Glomerular visceral epithelial cell (primary cell): ENCODE measurements around the gene FAAH.
"Not testable (repeated sequence)": the region's sequence is repeated elsewhere in the genome, so short reads cannot be mapped to it uniquely, and the experiment has no call there.

Source experiments
- DNase-seq: peaks from one replicate; pipeline ENCODE4 v3.0.0-alpha.2; 2016; ENCODE audit errors: extremely low spot score

The FAAH gene

DNA sequence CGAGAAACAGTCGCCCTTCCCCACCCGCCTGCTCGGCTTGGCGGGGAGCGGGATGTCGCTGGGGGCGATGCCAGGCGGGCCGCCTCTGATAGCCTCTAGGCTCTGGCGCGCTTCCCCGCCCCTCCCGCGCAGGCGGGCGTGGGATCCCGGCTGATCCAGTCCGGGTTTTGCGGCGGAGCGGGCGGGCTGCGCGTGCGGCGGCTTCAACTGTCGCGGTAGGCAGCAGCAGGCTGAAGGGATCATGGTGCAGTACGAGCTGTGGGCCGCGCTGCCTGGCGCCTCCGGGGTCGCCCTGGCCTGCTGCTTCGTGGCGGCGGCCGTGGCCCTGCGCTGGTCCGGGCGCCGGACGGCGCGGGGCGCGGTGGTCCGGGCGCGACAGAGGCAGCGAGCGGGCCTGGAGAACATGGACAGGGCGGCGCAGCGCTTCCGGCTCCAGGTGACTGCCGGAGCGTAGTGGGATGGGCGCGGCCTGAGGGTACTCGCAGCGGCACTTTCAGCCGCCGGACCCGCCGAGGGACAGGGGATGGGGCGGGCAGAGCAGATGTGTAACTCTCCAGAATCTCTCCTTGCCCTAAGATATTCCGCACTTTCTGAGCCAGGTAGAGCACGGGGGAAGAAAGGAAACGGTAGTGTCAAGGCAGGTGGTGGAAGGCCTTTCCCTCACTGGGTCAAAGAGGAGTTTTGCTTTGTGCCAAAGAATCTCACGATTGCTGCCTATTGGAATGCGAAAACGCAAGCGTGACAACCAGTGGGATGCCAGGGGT lies at the start of gene FAAH:
TSS of gene FAAH (plus strand) at position 210 of the 764 bp plus-strand sequence. CDS start at position 242, 32 bp downstream.
- peak; percentile 48 for DNase-seq

DNA sequence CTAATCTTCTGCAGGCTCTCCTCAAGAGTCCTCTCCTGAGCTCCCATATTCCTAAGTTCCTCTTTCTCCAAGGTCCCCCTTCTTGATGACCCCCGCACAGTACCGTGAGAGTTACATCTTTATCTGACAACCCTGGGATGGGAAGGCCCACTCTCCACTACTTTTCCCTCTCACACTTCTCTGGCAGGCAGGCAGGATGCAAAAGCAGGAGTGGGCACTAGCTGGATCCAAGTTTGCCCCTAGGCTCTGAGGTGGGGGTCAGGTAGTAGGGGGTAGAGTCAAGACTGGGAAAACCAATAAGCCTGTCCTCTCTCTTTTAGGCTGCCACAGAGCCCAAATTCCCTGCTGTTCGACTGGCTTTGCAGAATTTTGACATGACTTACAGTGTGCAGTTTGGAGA lies 49.6 kb upstream of the FAAH start:
- DNase-seq = no peak

DNA sequence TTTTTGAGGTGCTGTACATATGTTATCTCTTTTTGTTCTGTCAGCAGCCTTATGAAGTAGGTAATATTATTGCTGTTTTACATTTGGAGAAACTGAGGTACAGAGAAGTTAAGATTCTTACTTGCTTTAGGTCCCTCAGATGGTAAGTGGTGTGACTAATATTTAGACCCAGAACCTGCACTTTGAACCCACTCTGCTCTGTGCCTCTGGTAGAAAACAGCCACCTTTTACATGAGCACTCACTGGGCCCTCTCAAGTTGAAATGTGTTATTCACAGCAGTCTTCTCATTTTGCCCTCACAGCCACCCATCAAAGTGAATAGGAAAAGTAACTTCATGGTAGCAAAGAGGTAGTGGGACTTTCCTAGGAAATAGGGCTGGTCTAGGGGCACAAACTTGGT lies 48.8 kb upstream of the FAAH start:
- DNase-seq = no peak

DNA sequence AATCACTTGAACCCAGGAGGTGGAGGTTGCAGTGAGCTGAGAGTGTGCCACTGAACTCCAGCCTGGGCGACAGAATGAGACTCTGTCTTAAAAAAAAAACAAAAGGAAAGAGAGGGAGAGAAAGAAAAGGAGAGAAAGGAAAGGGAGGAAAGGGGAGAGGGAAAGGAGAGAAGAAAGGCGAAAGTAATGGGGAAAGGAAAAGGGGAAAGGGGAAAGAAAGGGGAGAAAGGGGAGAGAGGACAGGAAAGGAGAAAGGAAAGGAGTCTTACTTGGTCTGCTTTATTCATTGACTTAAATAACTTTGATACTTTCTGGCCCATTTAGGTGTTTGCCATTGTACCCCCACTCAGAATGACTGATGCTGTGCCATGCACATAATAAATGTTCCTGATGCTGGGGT lies 41.8 kb upstream of the FAAH start:
- DNase-seq = no peak

DNA sequence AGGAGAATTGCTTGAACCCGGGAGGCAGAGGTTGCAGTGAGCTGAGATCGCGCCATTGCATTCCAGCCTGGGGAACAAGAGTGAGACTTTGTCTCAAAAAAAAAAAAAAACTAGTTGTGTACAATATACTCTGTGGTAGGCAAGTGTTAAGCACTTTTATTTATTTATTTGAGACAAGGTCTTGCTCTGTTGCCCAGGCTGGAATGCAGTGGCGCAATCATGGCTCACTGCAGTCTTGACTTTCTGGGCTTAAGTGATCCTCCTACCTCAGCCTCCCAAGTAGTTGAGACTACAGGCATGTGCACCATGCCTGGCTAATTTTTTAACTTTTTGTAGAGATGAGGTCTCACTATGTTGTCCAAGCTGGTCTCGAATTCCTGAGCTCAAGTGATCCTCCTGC lies 38.2 kb upstream of the FAAH start:
- not testable (repeated sequence) for DNase-seq

DNA sequence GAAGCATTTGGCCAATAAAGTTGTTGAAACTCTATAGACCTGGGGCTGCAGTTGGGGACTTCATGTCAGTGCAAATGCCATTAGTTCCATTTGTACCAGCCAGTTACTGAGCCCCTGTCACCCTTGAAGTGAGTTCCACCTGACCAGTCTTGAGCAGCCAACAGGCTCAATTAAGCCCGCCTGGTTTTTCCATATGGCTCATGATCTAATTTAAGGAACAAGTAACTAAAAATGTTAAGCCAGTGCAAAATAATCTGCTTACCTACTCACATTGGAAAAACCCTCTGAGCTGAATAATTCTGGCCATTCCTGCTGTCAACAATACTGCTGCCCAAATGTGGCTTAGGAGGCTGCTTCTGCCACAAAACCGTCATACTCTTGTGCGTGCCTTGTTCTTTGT lies 32.0 kb upstream of the FAAH start:
- no peak for DNase-seq

DNA sequence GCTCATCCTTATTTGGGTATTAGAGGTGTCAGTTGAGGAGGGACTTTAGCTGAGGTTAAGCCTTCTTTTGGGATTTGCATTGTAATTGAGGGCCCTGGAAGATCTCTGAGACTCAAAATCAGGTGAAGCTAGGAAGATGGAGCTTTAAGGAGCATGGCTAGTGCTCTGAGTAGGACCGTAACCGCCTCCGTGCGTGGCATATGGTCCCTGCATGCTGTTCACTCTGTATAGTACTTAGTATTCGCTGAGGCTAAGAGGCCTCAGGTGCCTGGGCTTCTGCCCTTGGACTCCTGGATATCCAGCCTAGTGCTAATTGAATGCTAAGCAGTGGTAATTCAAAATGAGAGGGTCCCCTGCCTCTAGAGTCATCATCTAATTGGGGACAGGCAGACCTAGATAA lies 31.0 kb upstream of the FAAH start:
- DNase-seq = no peak

DNA sequence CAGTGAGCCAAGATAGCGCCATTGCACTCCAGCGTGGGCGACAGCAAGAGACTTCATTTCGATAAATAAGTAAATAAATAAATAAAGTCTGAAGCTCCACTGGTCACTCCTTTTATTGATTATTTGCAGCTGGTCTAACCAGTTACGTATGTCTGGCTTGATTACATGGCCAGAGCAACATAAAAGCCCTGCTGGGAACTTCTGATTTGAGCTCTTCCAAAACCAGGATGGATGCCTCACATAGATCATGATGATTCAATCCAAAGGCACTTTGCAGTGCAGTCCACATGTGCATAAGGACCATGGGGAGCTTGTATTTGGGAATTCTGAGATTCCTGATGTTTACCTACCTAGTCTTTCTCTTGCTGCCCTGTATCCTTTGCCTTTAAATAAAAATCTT lies 29.5 kb upstream of the FAAH start:
- DNase-seq = no peak

DNA sequence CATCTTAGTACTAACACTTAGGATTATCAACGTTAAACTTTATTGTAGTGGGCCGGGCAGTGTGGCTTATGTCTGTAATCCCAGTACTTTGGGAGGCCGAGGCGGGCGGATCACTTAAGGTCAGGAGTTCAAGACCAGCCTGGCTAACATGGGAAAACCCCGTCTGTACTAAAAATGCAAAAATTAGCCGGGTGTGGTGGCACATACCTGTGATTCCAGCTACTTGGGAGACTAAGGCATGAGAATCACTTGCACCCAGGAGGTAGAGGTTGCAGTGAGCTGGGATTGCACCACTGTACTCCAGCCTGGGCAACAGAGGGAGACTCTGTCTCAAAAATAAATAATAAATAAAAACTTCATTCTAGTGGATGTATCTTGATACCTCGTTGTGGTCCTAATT lies 28.3 kb upstream of the FAAH start:
- not testable (repeated sequence) for DNase-seq

DNA sequence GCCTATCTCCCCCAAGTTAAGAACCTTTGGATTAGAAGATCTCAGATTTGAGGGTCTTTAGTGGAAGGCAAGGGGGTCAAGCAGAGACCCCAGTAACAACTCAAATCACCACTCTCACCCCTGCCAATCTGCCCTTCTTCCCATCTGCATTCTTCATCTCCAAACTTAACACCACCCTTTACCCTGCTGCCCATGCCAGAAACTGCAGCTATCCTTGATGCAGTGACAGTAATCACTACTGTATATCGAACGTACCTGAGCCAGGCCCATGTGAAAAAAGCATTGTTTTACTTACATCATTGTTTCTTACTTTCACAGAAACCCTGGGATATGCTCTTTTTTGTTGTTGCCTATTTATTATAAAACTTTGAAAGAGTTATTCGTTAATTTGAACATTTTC lies 27.0 kb upstream of the FAAH start:
- no peak for DNase-seq

DNA sequence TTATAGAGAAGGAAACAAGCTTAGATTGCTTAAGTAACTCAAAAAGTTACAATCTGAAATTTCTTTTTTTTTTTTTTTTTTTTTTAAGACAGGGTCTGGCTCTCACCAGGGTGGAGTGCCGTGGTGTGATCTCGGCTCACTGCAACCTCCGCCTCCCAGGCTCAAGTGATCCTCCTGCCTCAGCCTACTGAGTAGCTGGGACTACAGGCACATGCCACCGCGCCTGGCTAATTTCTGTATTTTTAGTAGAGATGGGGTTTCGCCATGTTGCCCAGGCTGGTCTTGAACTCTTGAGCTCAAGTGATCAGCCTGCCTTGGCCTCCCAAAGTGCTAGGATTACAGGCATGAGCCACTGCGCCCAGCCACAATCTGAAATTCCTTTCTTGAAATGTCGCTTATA lies 26.4 kb upstream of the FAAH start:
- not testable (repeated sequence) for DNase-seq

DNA sequence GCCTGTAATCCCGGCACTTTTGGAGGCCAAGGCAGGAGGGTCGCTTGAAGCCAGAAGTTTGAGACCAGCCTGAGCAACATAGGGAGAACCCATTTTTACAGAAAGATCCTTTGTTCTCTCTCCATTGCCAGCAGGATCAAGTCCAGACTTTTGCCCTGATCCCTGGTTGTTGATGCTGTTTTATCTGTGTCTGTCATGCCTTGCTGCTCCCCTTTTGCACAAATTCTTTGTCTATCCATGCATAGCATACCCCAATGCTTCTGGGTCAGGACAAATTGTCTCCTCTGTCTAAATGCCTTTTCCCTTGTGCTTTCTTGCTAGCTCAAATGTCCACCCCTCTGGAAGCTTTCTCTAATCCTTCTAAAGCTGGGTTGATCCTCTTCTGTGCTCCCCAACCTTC lies 25.3 kb upstream of the FAAH start:
- peak; percentile 25 for DNase-seq

DNA sequence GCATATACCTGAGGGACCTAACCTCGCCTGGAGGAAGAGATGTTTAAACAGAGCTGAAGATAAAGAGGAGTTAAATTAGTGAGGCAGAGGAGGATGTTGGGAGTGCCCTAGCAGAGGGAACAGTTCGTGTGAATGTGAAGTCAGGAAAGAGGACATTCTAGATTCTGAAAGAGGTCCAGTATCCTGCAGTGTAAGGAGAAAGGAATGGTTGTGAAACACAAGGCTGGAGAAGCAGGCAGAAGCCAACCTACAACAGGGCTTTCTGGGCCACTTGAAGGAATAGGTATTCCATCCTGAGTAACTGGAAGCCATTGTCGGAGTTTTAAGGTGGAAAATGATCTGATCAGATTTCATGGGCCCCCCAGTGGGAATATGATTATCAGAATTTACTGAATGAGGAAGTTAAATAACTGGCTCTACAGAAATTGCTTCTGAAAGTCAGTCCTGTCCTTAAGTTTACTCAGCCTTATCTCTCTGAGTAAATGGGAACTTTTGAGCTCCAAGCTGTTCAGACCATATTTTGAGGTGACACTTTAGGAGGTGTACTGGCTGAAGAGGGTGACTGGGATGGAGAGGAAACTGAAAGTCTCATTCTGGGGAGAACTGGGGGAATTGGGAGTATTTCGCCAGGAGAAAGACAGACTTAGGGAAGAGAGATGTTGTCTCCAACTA lies 24.4 kb upstream of the FAAH start:
- no peak for DNase-seq

DNA sequence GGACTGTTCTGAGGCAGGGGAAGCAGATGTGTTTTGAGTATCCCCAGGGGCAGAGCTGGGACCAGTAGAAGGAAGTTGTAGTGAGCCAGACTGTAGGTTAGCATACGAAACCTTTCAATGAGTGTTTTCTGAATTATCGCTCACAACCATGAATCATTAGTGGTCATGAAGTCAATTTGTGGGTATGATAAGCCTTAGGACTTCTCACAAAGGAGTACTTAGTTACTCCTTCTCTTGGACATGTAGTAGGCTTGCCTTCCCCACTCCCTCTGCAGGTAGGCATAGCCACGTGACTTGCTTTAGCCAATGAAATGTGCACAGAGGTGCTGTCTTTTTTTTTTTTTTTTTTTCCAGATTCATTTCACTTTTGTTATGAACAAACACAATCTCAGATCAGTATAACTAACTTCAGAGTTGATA lies 23.9 kb upstream of the FAAH start:
- DNase-seq = no peak

DNA sequence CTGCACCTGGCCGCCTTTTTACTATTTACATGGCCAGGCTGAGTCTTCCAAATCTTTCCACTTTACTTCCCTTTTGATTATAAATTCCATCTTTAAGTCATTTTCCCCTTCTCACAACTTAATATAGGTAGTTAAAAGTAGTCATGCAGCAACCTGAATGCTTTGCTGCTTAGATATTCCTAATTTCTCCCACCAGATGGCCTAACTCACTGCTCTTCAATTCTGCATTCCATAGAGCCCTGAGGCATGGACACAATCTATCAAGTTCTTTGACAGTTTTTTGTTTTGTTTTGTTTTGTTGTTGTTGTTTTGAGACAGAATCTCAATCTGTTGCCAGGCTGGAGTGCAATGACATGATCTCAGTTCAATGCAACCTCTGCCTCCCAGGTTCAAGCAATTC lies 21.7 kb upstream of the FAAH start:
- no peak for DNase-seq

DNA sequence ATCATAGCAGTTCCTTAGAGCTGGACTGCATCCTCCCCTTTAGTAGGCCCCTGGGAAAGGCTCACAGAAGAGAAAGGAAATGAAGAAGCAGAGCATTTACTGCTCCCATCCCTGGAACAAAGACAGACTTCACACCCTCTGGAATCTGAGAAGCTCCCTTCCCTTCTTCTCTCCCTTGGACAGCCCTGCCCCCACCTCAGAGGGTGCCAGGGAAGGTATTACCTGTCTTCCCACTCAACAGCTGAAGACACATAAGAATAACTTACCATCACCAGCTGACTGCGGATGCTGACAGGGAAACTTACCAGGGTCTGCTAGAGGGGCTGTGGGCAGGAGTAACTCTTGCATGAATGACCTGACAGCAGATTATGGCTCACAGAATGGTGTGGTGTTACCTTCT lies 14.1 kb upstream of the FAAH start:
- DNase-seq = no peak

DNA sequence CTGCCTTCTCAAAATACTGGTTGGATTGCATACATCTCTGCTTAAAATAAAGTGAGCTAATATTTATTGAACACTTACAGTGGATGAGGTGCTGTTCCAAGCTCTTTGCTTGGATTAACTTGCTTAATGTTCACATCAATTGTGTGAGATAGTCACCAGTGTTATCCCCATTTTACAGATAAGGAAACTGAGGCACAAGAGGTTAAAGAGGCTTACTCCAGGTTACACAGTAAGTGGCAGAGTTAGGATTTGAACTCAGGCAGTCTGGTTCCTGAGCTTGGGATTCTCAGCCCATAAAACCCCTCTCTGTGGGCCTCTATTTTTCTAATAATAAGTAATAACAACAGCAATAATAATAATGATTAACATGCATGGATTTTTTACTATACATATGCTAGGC lies 13.6 kb upstream of the FAAH start:
- DNase-seq = no peak

DNA sequence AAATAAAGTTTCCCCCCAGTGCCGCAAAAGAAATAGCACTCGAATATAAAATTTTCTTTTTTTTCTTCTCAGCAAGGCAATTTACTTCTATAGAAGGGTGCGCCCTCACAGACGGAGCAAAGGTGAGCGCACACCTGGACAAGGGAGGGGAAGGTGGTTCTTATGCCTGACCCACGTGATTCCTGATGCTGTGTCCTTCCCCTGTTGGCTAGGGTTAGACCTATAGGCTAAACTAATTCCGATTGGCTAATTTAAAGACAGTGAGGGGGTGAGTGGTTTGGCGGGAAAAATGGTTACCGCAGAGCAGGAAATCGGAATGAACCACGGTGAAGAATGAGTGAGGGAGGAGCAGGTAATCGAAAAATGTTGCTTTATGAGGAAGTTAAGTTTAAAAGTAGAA lies 607 bp upstream of the FAAH start:
- DNase-seq = no peak

DNA sequence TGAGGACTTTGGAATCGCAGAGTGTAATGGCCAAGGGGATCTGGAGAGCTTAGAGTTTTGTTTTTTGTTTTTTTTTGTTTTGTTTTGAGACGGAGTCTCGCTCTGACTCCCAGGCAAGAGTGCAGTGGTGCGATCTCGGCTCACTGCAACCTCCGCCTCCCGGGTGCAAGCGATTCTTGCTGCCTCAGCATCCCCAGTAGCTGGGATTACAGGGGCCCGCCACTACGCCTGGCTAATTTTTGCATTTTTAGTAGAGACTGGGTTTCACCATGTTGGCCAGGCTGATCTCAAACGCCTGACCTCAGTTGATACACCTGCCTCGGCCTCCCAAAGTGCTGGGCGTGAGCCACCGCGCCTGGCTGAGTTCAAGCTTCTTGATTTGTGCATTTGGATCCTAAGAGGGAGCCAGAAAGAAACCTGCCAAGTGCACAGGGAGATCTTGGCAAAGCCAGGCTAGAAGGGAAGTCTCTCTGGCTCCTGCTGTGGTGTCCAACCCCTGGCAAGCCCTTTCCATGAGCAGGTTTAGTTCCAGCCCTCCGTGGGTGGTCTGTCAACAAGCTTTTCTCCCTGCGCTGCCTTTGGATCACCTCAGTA lies 852 bp downstream of the FAAH start:
- no peak for DNase-seq

DNA sequence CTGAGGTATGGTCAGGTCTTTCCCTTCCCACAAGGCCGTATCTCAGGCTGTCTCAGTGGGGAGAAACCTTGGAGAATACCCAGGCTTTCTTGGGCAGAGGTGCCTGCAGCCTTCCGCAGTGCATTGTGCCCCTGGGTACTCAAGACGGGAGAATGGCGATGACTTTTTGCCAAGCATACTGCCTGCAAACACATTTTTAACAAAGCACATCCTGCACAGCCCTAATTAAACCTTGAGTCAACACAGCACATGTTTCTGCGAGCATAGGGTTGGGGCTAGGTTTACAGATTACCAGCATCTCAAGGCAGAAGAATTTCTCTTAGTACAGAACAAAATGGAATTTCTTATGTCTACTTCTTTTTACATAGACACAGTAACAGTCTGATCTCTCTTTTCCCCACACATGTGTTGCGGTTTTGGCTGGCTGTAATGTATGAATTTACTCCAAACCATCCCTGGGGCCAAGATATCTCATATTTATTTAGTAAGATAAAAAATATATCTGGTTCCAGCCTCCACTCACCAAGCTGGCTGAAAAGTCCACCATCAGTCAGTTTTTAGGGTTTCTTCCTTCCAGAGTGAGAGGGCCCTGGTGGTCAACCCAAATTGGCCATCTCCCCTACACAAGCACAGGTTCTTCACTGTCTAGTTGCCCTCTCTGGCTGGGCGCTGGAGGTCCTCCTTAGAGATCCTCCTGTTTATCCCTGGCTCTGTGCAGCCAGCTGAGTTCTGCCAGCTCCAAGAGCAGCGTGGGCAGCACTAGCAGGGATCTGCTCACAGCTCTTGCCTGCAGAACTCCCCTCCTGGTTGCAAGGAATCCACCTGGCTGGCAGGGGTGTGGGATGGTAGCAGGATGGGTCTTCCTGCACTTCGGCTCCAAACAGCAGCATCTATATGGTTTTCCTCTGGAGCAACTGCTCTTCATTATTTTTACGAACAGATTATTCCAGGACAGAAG lies 2.6 kb downstream of the FAAH start:
- DNase-seq = no peak

DNA sequence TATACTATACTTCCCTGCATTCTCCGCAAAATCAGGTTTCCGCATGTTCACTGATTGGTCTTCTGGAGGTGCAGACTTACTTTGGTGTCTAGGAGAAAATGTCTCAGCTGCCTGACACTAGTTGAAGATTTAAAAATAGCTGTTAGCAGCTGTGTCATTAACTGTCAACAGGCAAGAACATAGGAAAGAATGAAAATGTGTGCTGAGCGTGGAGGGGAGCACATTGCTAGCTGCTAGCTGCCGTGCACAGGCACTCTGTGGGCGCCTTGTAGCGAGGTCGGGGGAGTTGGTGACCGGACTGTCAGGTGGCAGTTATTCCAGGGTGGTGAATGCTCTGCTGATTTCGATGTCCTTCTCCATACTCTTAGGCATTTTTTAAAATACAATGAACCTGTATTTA lies 5.2 kb downstream of the FAAH start:
- no peak for DNase-seq

DNA sequence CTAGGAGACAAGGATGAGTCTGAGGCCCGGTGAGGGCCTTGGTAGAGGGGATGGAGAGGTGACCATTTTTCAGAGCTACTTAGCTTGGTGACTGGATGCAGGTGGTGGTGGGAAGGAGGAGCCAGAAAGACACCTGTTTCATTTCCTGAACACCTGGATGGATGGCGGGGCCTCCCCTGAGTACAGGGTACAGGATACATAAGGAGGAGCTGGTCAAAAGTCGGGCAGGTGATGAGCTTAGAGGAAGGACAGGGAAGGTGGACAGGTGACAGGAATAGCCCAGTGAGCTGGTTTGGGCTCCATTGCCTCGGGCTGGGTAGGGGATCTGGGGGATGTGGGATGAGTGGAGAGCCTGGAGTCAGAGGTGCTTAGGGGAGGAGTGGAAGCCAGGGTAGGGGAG lies 6.3 kb downstream of the FAAH start:
- DNase-seq = no peak
